GM12891 (cell line): ENCODE measurements around the gene SCML1.

Experiments used
- PAX5 ChIP-seq: IDR thresholded peaks from 2 replicates; pipeline ENCODE4 v1.6.1; 2011; ENCODE audit warnings: low read length, moderate library complexity, mild to moderate bottlenecking; ENCODE audit not compliant: insufficient read depth, severe bottlenecking
- POLR2A ChIP-seq: IDR thresholded peaks from 2 replicates; pipeline ENCODE4 v1.6.1; 2011; ENCODE audit warnings: low read depth, low read length, control low read depth
- POLR2AphosphoS5 ChIP-seq: IDR thresholded peaks from 2 replicates; pipeline ENCODE4 v1.6.1; 2011; ENCODE audit warnings: low read depth, low read length, control low read depth
- TAF1 ChIP-seq: IDR thresholded peaks from 2 replicates; pipeline ENCODE4 v1.6.1; 2011; ENCODE audit warnings: low read depth, low read length, control low read depth

DNA sequence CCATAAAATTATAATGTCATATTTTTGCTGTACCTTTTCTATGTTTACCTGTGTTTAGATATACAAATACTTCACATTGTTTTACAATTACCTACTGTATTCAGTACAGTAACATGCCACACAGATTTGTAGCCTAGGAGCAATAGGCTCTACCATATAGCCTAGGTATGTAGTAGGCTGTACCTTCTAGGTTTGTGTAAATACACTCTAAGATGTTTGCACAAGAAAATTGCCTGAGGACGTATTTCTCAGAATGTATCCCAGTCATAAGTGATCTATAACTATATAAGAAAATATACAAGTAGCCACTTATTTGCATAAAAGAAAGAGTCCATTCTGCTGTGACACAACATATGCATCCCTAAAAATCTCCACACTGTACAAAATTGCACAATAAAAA lies 36.3 kb upstream of the SCML1 start:
- no peak for TF ChIP-seq POLR2AphosphoS5
- no peak for TF ChIP-seq POLR2A
- no peak for TF ChIP-seq TAF1
- no peak for TF ChIP-seq PAX5
